WTC11 (cell line): ENCODE measurements around the gene OPRD1. TPM values are rescaled to one million over a fixed set of nuclear protein-coding genes. Genes with fewer than 3 reads are reported as not detected.

ENCODE experiments used
- ATAC-seq: fragments of 200-7000 bp; cut with Tn5 transposase; 2 replicates; pipeline ENCODE4 v1.10.0; 2021; ENCODE audit warnings: mild to moderate bottlenecking, moderate library complexity
- CTCF ChIA-PET: fragments of 300-600 bp; sonication (Branson Sonifier 250); formaldehyde crosslinking; loops from one replicate; lab custom pipeline; 2021; ENCODE audit warnings: antibody characterized with exemption; lab: Charles Lee
- POLR2A ChIA-PET: fragments of 350-600 bp; sonication (Branson Sonifier 250); formaldehyde crosslinking; loops from one replicate; lab custom pipeline; 2021; ENCODE audit warnings: antibody characterized with exemption; lab: Charles Lee
- DNase-seq: peaks from one replicate; pipeline ENCODE4 v3.0.0; 2021; ENCODE audit warnings: low spot score
- H3K27ac Mint-ChIP-seq: 2 replicates; pipeline ENCODE4 v1.8.0; 2021; ENCODE audit warnings: mixed read lengths
- H3K27me3 Mint-ChIP-seq: 2 replicates; pipeline ENCODE4 v1.8.0; 2021; ENCODE audit warnings: low read depth, mild to moderate bottlenecking, moderate library complexity, mixed read lengths
- H3K36me3 Mint-ChIP-seq: 2 replicates; pipeline ENCODE4 v1.8.0; 2021; ENCODE audit warnings: mixed read lengths
- H3K4me1 Mint-ChIP-seq: 2 replicates; pipeline ENCODE4 v1.8.0; 2022; ENCODE audit warnings: mixed read lengths
- H3K4me3 Mint-ChIP-seq: 2 replicates; pipeline ENCODE4 v1.8.0; 2021; ENCODE audit warnings: mild to moderate bottlenecking, moderate library complexity, mixed read lengths
- H3K9me3 Mint-ChIP-seq: 2 replicates; pipeline ENCODE4 v1.8.0; 2021; ENCODE audit warnings: mixed read lengths
- CREB1 ChIP-seq: sonication (generic); formaldehyde crosslinking; IDR thresholded peaks from 2 replicates; pipeline ENCODE4 v1.8.0; 2023; ENCODE audit warnings: mild to moderate bottlenecking, missing genetic modification reagents
- FOXK1 ChIP-seq: sonication (generic); formaldehyde crosslinking; IDR thresholded peaks from 2 replicates; pipeline ENCODE4 v1.8.0; 2022; ENCODE audit warnings: mild to moderate bottlenecking, moderate library complexity, missing genetic modification reagents
- FOXP1 ChIP-seq: sonication (generic); formaldehyde crosslinking; IDR thresholded peaks from 2 replicates; pipeline ENCODE4 v1.8.0; 2022; ENCODE audit warnings: missing genetic modification reagents, mild to moderate bottlenecking, moderate library complexity, borderline replicate concordance
- GABPB1 ChIP-seq: sonication (generic); formaldehyde crosslinking; IDR thresholded peaks from 2 replicates; pipeline ENCODE4 v1.8.1; 2023; ENCODE audit warnings: mild to moderate bottlenecking, missing genetic modification reagents
- JAZF1 ChIP-seq: fragments of 250-450 bp; sonication (Bioruptor Pico); IDR thresholded peaks from 2 replicates; pipeline ENCODE4 v1.9.0; 2021; ENCODE audit warnings: moderate library complexity, mild to moderate bottlenecking, inconsistent platforms
- JUN ChIP-seq: sonication (generic); formaldehyde crosslinking; IDR thresholded peaks from 2 replicates; pipeline ENCODE4 v1.8.0; 2023; ENCODE audit warnings: mild to moderate bottlenecking, missing genetic modification reagents
- MAX ChIP-seq: sonication (generic); formaldehyde crosslinking; IDR thresholded peaks from 2 replicates; pipeline ENCODE4 v1.8.0; 2022; ENCODE audit warnings: mild to moderate bottlenecking, missing genetic modification reagents
- NR1H2 ChIP-seq: sonication (generic); formaldehyde crosslinking; IDR thresholded peaks from 2 replicates; pipeline ENCODE4 v1.9.0; 2021; ENCODE audit warnings: mild to moderate bottlenecking, moderate library complexity, missing genetic modification reagents
- PREB ChIP-seq: sonication (generic); formaldehyde crosslinking; IDR thresholded peaks from 2 replicates; pipeline ENCODE4 v1.8.1; 2022; ENCODE audit warnings: mild to moderate bottlenecking, missing genetic modification reagents, moderate library complexity, borderline replicate concordance
- SMAD4 ChIP-seq: sonication (generic); formaldehyde crosslinking; IDR thresholded peaks from 2 replicates; pipeline ENCODE4 v1.8.0; 2022; ENCODE audit warnings: mild to moderate bottlenecking, missing genetic modification reagents
- TEAD4 ChIP-seq: sonication (generic); formaldehyde crosslinking; IDR thresholded peaks from 2 replicates; pipeline ENCODE4 v1.8.0; 2022; ENCODE audit warnings: mild to moderate bottlenecking, missing genetic modification reagents
- total RNA-seq: library from RNA; stranded (reverse); gene quantifications from 3 replicates; pipeline ENCODE4 v1.2.3, GENCODE V29; 2021
- TF ChIP-seq, protein P1 (sequence below): sonication (generic); formaldehyde crosslinking; IDR thresholded peaks from 2 replicates; pipeline ENCODE4 v1.8.1; 2022; ENCODE audit warnings: mild to moderate bottlenecking, moderate library complexity, missing genetic modification reagents
- TF ChIP-seq, protein P2 (sequence below): fragments of 250-450 bp; sonication (Bioruptor Pico); IDR thresholded peaks from 2 replicates; pipeline ENCODE4 v2.1.2; 2022; ENCODE audit warnings: mild to moderate bottlenecking, moderate library complexity
- TF ChIP-seq, protein P3 (sequence below): sonication (generic); formaldehyde crosslinking; IDR thresholded peaks from 2 replicates; pipeline ENCODE4 v1.8.1; 2023; ENCODE audit warnings: mild to moderate bottlenecking, moderate library complexity, missing genetic modification reagents

OPRD1 gene
- total RNA-seq, 1 experiment from 2014 or later = 2.2 TPM

DNA sequence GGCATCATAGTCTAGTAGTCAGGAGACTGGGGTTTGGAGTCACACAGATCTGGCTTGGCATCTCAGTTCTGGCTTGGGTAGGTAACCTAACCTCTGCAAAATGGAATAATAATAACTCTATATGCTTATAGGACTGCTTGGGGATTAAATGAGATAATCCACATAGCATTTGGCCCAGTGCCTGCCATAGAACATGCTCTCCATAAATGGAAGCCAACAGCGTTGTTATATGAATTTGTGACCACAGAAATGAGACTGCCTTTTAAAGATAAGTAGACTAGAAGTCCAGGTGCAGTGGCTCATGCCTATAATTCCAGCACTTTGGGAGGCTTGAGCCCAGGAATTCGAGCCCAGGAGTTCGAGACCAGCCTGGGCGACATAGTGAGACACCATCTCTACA, 4.0 kb upstream of the OPRD1 start:
- CTCF ChIA-PET = interaction anchor here (1.1 kb wide), 1 partner anchor 23 kb away, joined by 3 read pairs; no protein-coding TSS in a partner anchor
- DNase-seq (no peak), ATAC-seq (no peak)
- peaks cover 29% of the 10 kb centered on the region for H3K4me1 Mint-ChIP-seq
- H3K27ac Mint-ChIP-seq = no peak overlapping the region
- POLR2A ChIA-PET = no interaction called here
- peaks cover 8% of the 10 kb centered on the region for H3K9me3 Mint-ChIP-seq
- peaks cover 28% of the 10 kb centered on the region for H3K27me3 Mint-ChIP-seq
- TF ChIP-seq, protein P1, sequence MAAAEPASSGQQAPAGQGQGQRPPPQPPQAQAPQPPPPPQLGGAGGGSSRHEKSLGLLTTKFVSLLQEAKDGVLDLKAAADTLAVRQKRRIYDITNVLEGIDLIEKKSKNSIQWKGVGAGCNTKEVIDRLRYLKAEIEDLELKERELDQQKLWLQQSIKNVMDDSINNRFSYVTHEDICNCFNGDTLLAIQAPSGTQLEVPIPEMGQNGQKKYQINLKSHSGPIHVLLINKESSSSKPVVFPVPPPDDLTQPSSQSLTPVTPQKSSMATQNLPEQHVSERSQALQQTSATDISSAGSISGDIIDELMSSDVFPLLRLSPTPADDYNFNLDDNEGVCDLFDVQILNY (CRISPR knock-in tag) = no peak
- TF ChIP-seq NR1H2 (CRISPR knock-in tag) (no peak), JUN (CRISPR knock-in tag) (no peak), JAZF1 (CRISPR knock-in tag) (no peak), PREB (CRISPR knock-in tag) (no peak), FOXP1 (CRISPR knock-in tag) (no peak), CREB1 (CRISPR knock-in tag) (no peak)
- TF ChIP-seq, protein P2, sequence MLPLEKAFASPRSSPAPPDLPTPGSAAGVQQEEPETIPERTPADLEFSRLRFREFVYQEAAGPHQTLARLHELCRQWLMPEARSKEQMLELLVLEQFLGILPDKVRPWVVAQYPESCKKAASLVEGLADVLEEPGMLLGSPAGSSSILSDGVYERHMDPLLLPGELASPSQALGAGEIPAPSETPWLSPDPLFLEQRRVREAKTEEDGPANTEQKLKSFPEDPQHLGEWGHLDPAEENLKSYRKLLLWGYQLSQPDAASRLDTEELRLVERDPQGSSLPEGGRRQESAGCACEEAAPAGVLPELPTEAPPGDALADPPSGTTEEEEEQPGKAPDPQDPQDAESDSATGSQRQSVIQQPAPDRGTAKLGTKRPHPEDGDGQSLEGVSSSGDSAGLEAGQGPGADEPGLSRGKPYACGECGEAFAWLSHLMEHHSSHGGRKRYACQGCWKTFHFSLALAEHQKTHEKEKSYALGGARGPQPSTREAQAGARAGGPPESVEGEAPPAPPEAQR (CRISPR knock-in tag) = no peak
- H3K36me3 Mint-ChIP-seq = peaks cover 6% of the 10 kb centered on the region
- no peak overlapping the region for H3K4me3 Mint-ChIP-seq

DNA sequence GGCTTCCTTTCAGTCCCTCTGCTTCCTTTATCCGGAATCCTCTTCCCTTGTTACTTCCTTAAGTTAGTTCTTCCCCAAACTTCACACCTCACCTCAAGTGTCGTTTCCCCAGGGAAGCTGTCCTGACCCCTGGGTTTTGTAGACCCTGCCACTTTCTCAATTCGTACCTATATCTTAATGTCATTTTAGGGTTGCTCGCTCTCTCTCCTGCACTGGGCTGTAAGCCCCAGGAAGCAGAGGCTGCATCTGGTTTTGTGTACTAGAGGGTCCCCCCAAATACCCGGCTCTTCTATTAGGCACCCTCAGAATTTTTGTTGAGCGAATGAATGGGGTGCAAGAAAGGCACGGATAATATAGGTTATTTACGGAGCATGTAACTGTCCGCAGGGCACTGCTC, 603 bp upstream of the OPRD1 start:
- Mint-ChIP-seq H3K9me3 (no peaks in the 10 kb centered on the region), H3K27ac (no peak overlapping the region), H3K27me3 (peaks cover 43% of the 10 kb centered on the region), H3K4me1 (peaks cover 20% of the 10 kb centered on the region), H3K36me3 (0 out of 2 replicates have a peak, but pooled peaks cover 3% of the 10 kb centered on the region), H3K4me3 (peak overlapping the region; percentile 61)
- ATAC-seq (no peak), DNase-seq (no peak)
- POLR2A ChIA-PET = interaction anchor here (1.2 kb wide), 1 partner anchor 230 kb away, joined by 5 read pairs; no protein-coding TSS in a partner anchor
- TF ChIP-seq FOXK1 (CRISPR knock-in tag) (no peak), TEAD4 (CRISPR knock-in tag) (no peak), GABPB1 (CRISPR knock-in tag) (no peak)
- CTCF ChIA-PET = interaction anchor here (0.6 to 4.1 kb wide), 4 partner anchors 17 to 70 kb away, joined by 3 to 38 read pairs (median 5); no protein-coding TSS in a partner anchor

DNA sequence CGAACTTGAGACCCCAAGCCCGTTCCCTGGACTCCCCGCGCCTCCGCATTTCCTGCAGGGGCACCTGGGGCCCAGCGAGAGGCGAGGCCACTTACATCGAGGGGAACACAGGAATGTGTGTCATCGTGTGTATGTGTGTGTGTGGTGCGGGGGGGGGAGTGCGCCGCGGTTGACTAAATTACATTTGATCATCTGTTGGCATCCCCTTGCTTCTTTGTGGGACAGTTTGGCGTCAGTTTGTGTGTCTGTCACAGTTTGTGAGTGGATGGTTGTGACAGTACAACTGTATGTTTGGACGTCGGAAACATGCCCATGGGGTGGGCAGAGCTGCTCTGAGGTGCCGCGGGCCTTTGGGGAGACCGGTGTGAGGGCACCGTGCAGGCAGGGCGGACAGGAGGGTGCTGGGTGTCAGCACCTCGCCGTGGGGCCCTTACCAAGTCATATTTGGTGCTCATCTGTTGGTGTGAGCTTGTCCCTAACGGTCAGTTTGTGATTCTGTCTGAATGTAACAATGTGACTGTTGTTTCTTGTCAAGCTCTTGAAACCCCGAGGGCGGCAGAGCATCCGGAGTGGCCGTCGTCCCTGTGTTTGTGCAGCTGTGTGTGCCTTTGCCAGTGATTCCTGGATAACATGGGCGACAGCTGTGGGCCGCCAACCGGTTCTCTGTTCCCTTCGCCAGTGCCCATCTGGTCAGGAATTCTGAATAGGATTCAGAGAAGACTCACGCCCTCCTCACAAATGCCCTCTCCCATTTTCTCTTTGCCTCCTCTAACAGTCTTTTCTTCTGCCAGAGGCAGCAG, 899 bp downstream of the OPRD1 start:
- H3K27ac Mint-ChIP-seq = no peak overlapping the region
- DNase-seq = no peak
- H3K9me3 Mint-ChIP-seq = no peaks in the 10 kb centered on the region
- H3K36me3 Mint-ChIP-seq = 0 out of 2 replicates have a peak, but pooled peaks cover 3% of the 10 kb centered on the region
- POLR2A ChIA-PET = interaction anchor here (0.6 to 0.7 kb wide), 2 partner anchors 45 to 427 kb away, joined by 3 to 4 read pairs; no protein-coding TSS in a partner anchor
- peak overlapping the region; percentile 52 for H3K4me3 Mint-ChIP-seq
- H3K4me1 Mint-ChIP-seq = peaks cover 15% of the 10 kb centered on the region
- TF ChIP-seq, protein P3, sequence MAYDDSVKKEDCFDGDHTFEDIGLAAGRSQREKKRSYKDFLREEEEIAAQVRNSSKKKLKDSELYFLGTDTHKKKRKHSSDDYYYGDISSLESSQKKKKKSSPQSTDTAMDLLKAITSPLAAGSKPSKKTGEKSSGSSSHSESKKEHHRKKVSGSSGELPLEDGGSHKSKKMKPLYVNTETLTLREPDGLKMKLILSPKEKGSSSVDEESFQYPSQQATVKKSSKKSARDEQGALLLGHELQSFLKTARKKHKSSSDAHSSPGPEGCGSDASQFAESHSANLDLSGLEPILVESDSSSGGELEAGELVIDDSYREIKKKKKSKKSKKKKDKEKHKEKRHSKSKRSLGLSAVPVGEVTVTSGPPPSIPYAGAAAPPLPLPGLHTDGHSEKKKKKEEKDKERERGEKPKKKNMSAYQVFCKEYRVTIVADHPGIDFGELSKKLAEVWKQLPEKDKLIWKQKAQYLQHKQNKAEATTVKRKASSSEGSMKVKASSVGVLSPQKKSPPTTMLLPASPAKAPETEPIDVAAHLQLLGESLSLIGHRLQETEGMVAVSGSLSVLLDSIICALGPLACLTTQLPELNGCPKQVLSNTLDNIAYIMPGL (CRISPR knock-in tag) = 0 out of 2 replicates have a peak, but pooled peaks have one; percentile 7
- TF ChIP-seq SMAD4 (CRISPR knock-in tag) (no peak), MAX (CRISPR knock-in tag) (peak; percentile 4; the same call in 1 of the 2 replicates)
- CTCF ChIA-PET = interaction anchor here (0.8 to 1.4 kb wide), 3 partner anchors 16 to 69 kb away, joined by 3 read pairs; no protein-coding TSS in a partner anchor
- ATAC-seq = no peak
- H3K27me3 Mint-ChIP-seq = peaks cover 43% of the 10 kb centered on the region
